ENCODE measurements around the gene SDC4.

DNA sequence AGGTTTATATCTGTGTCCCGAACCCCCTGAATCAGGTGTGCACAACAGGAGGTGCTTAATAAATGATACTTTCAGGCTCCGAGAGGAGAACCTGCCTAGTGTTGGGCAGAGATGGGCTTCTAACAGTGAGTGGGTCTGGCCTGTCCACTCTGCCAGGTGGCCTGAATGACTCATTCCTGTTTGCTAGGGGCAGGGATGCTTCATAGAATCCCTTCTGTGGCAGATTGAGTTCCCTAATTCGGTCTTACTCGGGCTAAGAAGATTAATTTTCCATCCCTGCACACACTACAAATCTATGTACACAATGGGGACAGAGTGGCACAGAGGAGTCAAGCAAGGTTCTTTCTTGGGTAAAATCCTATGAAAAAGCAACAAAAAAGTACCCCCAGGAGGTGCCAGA is 19.8 kb downstream of the SDC4 start:
- TF ChIP-seq, protein P1, sequence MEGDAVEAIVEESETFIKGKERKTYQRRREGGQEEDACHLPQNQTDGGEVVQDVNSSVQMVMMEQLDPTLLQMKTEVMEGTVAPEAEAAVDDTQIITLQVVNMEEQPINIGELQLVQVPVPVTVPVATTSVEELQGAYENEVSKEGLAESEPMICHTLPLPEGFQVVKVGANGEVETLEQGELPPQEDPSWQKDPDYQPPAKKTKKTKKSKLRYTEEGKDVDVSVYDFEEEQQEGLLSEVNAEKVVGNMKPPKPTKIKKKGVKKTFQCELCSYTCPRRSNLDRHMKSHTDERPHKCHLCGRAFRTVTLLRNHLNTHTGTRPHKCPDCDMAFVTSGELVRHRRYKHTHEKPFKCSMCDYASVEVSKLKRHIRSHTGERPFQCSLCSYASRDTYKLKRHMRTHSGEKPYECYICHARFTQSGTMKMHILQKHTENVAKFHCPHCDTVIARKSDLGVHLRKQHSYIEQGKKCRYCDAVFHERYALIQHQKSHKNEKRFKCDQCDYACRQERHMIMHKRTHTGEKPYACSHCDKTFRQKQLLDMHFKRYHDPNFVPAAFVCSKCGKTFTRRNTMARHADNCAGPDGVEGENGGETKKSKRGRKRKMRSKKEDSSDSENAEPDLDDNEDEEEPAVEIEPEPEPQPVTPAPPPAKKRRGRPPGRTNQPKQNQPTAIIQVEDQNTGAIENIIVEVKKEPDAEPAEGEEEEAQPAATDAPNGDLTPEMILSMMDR (IDR thresholded peaks at IDR 0.05), result no peak
- TF ChIP-seq POLR2A (IDR thresholded peaks at IDR 0.05) (no peak), POLR2AphosphoS5 (IDR thresholded peaks at IDR 0.05) (no peak)
